Measurements from ENCODE around the gene HNRNPA3.
"Not testable (repeated sequence)": the region's sequence is repeated elsewhere in the genome, so short reads cannot be mapped to it uniquely, and the experiment has no call there.

HNRNPA3 gene

GRCh38 chr2:177188482-177189469, 23.8 kb upstream of the HNRNPA3 start:
- DNase-seq (ENCODE audit: low read depth) = no peak

DNA sequence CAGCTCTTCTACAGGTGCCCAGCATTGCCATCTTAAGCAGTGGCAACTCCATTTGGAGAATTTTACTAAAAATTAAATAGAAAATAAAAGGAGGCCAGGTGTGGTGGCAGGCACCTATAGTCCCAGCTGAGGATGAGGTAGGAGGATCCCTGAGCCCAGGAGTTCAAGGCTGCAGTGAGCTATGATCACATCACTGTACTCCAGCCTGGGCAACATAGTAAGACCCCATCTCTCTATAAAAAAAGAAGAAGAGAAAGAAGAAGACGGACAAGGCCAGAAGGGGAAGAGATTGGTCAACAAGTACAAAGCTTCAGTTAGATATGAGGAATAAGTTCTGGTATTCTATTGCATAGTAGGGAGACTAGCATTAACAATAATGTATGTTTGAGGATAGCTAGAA, 21.7 kb upstream of the HNRNPA3 start:
- DNase-seq (ENCODE audit: low read depth) = no peak

- no peak for DNase-seq (ENCODE audit: low read depth)
Observed at GRCh38 chr2:177192788-177193187, 19.8 kb upstream of the HNRNPA3 start.

DNA sequence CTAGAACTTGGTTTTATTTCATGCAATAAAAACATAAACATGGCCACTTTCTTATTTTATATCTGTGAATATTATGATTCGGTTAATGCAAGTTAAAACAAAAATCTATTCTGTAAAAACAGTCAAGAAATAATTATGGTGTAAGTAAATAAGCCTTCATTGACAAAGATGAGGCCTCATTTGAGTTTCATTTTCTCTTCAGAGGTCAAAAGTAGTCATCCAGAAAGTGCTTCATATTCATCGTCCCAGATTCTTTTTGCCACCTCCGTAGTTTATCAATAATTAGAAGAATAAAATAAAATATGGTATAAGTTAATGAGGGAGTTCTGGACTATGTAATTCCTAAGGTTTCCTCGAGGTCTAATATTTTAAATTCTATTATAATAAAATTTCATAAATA, 19.4 kb upstream of the HNRNPA3 start:
- no peak for DNase-seq (ENCODE audit: low read depth)

DNA sequence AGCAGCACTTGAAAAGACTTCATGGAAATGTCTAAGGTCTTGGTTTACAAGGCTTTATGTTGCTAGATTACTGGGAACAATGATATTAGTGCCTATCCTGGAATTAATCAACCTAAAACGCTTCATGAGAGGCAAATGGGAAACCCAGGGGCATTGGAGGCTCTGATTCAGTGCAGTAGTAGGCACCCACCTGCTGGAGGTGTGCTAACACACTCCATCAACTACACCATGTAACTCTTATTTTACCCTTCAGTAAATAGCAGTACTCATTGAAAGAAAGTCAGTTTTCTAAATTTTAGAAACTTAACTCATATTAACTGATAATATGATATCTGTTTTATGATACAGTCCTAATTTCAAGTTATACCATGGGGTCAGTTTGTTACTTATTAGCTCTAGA, 17.4 kb upstream of the HNRNPA3 start:
- no peak for DNase-seq (ENCODE audit: low read depth)

DNA sequence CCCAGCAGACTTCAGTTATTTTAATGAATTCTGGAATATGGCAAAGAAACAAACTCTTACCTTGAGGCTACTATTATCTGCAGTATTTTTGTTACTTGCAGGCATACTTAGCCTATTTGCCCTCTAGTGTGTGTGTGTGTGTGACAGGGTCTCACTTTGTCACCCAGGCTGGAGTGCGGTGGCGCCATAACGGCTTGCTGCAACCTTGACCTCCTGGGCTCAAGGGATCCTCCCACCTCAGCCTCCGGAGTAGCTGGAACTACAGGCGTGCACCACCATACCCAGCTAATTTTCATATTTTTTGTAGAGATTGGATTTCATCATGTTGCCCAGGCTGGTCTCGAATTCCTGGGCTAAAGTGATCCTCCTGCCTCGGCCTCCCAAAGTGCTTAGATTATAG, 12.2 kb upstream of the HNRNPA3 start:
- DNase-seq (ENCODE audit: low read depth) = not testable (repeated sequence)

DNA sequence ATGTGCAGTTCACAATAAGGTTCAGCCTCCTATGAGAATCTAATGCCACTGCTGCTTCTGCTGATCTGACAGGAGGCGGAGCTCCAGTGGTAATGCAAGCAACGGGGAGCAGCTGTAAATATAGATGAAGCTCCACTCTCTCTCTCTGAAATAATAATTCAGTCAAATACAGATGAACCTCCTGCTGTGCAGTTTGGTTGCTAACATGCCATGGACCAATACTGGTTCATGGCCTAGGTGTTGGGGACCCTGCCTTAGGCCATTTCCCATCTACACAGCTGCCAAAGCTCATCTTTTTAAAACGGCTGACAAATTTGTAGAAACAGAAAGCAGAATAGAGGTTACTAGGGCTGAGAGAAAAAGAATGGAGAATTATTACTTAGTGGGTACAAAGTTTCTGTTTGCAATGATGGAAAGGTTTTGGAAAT, 10.7 kb upstream of the HNRNPA3 start:
- no peak for DNase-seq (ENCODE audit: low read depth)

DNA sequence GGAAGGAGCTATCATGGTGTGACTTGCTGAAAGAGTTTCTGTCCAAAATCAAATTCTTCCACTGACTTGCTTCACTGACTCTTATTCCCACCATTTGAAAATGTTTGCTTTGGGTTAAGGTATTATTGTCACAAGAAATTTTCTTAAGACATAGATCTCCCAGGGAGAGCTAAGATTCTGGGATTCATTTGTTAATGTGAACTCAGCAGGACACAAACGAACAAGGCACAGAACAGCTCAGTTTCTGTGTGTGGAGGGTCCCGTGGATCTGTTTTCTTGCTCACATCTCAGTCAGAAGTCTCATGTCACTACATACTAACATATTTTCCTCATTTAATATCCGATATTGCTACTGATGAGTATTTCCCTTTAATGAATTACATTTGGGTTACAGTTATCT, 8.2 kb upstream of the HNRNPA3 start:
- no peak for DNase-seq (ENCODE audit: low read depth)

DNA sequence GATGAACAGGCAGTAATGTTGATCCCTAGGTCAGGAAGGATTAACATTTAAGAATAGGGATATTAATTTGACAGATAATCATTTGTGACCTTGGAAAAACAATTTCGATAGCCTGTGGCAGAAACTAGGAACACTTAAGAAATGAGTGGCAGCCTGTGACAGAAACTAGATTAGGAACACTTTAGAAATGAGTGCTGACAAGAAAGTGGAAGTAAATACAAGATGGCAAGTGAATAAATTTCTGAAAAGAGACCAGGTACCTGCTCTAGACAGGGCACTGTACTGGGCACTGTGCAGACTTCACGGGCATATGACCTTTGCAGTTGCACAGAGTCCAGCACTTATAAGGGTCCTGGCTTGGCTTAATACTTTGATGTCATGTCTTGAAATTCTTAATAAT, 5.5 kb upstream of the HNRNPA3 start:
- no peak for DNase-seq (ENCODE audit: low read depth)

DNA sequence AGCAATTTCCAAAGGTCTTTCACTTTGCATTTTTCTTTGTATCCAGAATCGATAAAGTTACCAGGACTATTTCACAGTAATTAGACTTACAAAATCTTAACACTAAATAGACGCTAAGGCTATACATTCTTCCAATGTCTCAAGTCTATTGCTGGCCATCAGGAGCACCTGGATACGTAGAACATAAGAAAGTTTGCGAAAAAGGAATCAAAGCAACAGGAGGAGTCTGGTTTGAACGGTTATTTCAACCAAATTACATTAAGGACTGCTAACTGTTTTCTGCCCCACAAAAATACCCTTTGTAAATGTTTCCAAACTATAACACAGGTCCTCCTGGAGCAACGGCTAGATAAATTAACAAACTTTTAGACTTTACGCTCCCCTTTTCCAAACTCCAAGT, 1.4 kb upstream of the HNRNPA3 start:
- DNase-seq (ENCODE audit: low read depth) = no peak

GRCh38 chr2:177211576-177212105, 953 bp upstream of the HNRNPA3 start:
- DNase-seq (ENCODE audit: low read depth) = no peak

DNA sequence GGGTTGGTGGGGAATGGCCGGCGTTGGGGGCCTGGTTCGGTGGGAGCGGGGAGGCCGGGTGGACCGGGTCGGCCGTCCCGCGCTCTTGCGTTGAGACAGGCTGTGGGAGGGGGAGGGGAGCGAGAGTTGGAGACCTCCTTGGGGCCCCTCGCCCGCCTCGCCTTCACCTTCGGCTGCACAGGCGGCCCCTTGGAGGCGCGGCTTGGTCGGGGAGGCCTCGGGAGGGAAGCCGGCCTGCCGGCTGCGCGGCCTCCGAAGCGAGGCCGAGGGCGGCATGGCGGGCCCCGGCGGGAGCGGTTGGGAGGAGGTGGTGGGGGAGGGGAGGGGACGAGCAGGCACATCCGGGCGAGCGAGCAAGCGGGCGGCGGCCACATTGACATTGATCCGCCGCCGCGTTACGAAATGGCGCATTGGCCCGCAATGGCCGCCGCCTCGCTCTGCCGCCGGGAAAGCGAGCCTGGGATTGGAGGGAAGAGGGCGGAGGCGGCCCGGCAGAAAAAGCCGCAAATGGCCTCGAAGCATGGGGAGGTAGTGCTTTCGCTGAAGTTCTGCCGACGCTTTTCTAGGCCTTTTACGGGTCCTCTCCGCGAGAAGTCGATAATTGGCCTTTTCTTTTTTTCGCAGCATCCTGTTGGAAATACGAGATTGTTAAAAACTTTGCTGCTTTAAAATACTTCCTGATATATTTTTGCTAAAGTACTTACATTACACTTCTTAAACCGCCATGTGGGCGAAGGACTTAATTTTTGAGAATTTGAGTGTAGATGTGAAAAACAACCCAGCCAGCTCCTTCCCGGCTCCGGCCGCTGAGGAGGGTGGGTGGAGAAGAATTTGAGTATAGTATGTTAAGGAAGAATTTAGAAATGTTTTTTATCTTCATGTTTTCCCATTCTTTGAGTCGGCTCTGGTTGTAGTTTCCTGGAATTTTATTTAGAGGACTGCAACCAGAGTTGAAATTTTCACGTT, 580 bp downstream of the HNRNPA3 start:
- peak; percentile 85 for DNase-seq (ENCODE audit: low read depth)

DNA sequence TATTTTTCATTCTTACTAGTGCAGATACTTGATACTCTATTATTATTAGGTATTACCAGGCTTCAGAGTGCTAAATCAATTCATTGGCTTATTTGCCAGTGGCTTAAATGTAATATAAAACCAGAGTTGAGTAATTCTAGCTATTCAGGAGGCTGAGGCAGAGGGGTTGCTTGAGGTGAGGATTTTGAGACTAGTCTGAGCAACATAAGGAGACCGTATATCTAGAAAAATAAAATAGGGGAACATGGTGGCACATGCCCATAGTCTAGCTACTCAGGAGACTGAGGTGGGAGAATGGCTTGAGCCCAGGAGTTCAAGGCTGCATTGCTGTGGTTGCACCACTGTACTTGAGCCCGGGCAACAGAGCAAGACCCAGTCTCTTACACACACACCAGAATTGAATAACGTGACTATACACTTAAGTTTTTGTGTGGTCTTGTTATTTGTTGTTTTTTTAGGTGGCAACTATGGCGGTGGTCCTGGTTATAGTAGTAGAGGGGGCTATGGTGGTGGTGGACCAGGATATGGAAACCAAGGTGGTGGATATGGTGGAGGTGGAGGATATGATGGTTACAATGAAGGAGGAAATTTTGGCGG, 4.8 kb downstream of the HNRNPA3 start:
- no peak for DNase-seq (ENCODE audit: low read depth)

- not testable (repeated sequence) for DNase-seq (ENCODE audit: low read depth)
Observed at GRCh38 chr2:177219787-177220186, 7.2 kb downstream of the HNRNPA3 start.

- DNase-seq (ENCODE audit: low read depth) = no peak
Observed at GRCh38 chr2:177221534-177221933, 8.9 kb downstream of the HNRNPA3 start.

GRCh38 chr2:177221970-177222369, 9.4 kb downstream of the HNRNPA3 start:
- no peak for DNase-seq (ENCODE audit: low read depth)

GRCh38 chr2:177223436-177223835, 10.8 kb downstream of the HNRNPA3 start:
- not testable (repeated sequence) for DNase-seq (ENCODE audit: low read depth)

DNA sequence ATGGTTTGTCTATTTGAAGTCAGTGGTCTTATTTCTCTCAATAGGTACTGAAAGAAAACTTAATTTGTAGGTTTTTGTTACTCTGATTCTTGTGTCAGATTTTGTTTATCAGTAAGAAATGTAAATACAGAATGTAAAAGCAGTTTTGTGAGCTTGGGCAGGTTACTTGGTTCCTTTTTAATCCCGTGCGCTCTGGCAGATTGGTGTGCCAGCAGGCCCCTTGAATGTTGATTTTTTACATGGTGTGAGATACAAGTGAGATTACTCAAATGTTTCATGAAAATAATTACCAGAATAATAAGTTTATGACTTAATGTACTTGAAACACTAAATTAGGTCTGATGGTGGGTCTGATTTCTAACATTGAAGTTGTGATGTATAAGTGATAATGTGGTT, 13.4 kb downstream of the HNRNPA3 start:
- DNase-seq (ENCODE audit: low read depth) = no peak

DNA sequence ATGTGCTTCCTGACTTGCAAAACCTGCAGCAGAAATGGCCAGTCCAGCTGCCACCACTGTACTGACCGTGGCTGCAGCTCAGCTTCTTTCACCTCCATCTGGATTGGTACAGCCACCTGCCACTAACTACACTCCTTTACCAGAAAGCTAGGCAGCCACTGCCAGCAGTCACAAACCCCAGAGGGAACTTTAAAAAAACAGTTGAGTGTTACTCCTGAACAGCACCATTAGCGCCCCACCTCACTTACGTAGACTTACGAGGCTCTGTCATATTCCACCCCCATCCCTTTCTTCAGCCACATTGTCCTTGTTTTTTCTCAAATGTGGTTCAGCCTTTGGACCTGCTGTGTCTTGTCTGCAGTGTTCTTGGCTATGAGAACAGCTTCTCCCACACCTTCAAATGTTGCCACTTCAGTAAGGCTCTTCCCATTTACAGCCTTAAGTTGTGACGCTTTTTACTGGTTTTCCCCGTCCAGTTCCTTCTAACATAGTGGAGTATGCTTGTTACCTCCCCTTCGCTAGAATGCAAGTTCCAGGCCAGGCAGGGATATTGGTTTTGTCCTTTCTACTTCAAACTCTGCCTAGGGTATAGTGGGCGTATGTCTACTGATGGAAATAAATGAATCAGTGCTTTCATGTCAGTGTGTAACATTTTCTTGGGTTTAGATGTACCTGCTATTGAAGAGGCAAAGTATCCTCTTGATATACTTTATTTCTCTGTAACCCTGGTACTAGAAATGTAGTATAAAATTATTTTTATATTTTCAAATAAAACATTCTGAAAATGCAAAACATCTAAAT, 17.0 kb downstream of the HNRNPA3 start:
- DNase-seq (ENCODE audit: low read depth) = no peak

DNA sequence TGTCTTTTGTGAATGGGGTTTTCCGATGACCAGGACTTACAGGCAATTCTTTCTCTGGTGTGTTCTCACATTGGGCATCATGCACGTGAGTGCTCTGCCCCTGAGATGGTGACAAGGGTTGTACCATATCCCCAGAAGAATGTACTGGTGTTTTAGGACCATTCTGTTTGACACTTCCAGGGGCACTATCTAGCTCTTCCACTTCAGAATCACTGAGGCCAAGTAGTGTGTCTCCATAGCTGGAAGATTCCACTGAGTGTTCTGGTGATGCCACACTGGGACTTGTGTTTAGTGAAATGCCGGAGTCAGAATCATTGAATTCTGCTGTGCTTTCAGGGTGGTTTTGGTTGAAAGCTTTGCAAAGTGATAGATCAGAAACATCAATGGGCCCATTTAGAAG, 18.7 kb downstream of the HNRNPA3 start:
- no peak for DNase-seq (ENCODE audit: low read depth)

- no peak for DNase-seq (ENCODE audit: low read depth)
Observed at GRCh38 chr2:177232098-177232704, 19.6 kb downstream of the HNRNPA3 start.
